ENCODE measurements around the gene DHRS1. TPM values are rescaled to one million over a fixed set of nuclear protein-coding genes. Genes with fewer than 3 reads are reported as not detected.

Gene DHRS1
- total and polyA plus RNA-seq, 9 of the 15 experiments (the other 6 are each of a cell fraction or from before 2014, with no cell fraction given) = 7.3 to 33.6 (median 13.3) TPM

DNA sequence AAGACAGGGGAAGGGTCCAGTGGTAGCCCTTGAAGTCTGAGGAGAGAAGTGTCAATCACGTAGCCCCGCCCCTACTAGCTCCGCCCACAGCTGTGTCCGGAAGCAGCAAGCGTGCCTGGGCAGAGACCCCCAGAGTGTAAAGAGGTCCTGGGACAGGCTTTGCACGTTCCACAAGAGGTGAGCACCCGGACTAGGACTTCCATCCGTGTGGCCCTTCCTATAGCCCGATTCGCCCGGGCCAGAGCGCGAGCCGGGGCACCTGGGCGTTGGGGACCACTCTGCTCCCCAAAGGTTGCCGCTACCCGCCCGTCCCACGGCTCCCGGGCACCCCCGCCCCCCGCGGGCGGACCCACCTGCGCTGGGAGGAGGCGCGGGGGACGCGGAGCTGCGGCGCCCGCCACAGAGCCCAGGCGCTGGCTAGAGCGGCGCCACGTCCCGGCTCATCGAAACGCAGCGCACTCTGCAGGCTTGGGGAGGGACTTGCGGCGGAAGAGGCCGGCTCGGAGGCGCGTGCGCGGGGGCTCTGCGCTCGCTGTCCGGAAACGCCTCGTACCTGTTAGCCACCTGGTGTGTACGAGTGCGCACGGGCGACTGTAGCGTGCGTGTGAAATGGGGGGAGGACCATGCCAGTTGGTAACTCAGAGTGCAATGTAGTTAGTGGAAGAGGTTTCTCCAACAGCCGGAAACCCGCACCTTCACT, 28.3 kb downstream of the DHRS1 start, which contains the start of gene RABGGTA (continued):
- TF ChIP-seq ZNF77 (CRISPR knock-in tag; IDR thresholded peaks at IDR 0.05) (no peak), ZNF583 (CRISPR knock-in tag; IDR thresholded peaks at IDR 0.05) (no peak), RB1 (IDR thresholded peaks at IDR 0.05; ENCODE audit: low read depth) (peak; percentile 95), NFE2L1 (tag; IDR thresholded peaks at IDR 0.05; ENCODE audit: borderline replicate concordance, low read depth) (no peak), GABPB1 (CRISPR knock-in tag; IDR thresholded peaks at IDR 0.05) (peak; percentile 81), NR2F6 (CRISPR knock-in tag; IDR thresholded peaks at IDR 0.05) (no peak), YBX1 (IDR thresholded peaks at IDR 0.05) (no peak), ZHX1 (conservative IDR thresholded peaks at IDR 0.05; ENCODE audit: low read length) (no peak), ESRRA (IDR thresholded peaks at IDR 0.05; ENCODE audit: borderline replicate concordance, low read depth) (peak; percentile 58; the same call in 1 of the 2 replicates), TAF7 (tag; IDR thresholded peaks at IDR 0.05) (no peak), TARDBP (IDR thresholded peaks at IDR 0.05) (peak; percentile 45; the same call in 1 of the 2 replicates), ZNF57 (CRISPR knock-in tag; IDR thresholded peaks at IDR 0.05) (no peak), ZNF134 (CRISPR knock-in tag; conservative IDR thresholded peaks at IDR 0.05) (no peak)
- TF ChIP-seq, protein P1, sequence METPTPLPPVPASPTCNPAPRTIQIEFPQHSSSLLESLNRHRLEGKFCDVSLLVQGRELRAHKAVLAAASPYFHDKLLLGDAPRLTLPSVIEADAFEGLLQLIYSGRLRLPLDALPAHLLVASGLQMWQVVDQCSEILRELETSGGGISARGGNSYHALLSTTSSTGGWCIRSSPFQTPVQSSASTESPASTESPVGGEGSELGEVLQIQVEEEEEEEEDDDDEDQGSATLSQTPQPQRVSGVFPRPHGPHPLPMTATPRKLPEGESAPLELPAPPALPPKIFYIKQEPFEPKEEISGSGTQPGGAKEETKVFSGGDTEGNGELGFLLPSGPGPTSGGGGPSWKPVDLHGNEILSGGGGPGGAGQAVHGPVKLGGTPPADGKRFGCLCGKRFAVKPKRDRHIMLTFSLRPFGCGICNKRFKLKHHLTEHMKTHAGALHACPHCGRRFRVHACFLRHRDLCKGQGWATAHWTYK (CRISPR knock-in tag; IDR thresholded peaks at IDR 0.05) = no peak
- TF ChIP-seq, protein P2, sequence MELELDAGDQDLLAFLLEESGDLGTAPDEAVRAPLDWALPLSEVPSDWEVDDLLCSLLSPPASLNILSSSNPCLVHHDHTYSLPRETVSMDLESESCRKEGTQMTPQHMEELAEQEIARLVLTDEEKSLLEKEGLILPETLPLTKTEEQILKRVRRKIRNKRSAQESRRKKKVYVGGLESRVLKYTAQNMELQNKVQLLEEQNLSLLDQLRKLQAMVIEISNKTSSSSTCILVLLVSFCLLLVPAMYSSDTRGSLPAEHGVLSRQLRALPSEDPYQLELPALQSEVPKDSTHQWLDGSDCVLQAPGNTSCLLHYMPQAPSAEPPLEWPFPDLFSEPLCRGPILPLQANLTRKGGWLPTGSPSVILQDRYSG (tag; conservative IDR thresholded peaks at IDR 0.05; ENCODE audit: low read depth) = no peak
- TF ChIP-seq, protein P3, sequence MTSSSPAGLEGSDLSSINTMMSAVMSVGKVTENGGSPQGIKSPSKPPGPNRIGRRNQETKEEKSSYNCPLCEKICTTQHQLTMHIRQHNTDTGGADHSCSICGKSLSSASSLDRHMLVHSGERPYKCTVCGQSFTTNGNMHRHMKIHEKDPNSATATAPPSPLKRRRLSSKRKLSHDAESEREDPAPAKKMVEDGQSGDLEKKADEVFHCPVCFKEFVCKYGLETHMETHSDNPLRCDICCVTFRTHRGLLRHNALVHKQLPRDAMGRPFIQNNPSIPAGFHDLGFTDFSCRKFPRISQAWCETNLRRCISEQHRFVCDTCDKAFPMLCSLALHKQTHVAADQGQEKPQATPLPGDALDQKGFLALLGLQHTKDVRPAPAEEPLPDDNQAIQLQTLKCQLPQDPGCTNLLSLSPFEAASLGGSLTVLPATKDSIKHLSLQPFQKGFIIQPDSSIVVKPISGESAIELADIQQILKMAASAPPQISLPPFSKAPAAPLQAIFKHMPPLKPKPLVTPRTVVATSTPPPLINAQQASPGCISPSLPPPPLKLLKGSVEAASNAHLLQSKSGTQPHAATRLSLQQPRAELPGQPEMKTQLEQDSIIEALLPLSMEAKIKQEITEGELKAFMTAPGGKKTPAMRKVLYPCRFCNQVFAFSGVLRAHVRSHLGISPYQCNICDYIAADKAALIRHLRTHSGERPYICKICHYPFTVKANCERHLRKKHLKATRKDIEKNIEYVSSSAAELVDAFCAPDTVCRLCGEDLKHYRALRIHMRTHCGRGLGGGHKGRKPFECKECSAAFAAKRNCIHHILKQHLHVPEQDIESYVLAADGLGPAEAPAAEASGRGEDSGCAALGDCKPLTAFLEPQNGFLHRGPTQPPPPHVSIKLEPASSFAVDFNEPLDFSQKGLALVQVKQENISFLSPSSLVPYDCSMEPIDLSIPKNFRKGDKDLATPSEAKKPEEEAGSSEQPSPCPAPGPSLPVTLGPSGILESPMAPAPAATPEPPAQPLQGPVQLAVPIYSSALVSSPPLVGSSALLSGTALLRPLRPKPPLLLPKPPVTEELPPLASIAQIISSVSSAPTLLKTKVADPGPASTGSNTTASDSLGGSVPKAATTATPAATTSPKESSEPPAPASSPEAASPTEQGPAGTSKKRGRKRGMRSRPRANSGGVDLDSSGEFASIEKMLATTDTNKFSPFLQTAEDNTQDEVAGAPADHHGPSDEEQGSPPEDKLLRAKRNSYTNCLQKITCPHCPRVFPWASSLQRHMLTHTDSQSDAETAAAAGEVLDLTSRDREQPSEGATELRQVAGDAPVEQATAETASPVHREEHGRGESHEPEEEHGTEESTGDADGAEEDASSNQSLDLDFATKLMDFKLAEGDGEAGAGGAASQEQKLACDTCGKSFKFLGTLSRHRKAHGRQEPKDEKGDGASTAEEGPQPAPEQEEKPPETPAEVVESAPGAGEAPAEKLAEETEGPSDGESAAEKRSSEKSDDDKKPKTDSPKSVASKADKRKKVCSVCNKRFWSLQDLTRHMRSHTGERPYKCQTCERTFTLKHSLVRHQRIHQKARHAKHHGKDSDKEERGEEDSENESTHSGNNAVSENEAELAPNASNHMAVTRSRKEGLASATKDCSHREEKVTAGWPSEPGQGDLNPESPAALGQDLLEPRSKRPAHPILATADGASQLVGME (CRISPR knock-in tag; IDR thresholded peaks at IDR 0.05) = no peak
- TF ChIP-seq, protein P4, sequence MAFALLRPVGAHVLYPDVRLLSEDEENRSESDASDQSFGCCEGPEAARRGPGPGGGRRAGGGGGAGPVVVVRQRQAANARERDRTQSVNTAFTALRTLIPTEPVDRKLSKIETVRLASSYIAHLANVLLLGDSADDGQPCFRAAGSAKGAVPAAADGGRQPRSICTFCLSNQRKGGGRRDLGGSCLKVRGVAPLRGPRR (CRISPR knock-in tag; IDR thresholded peaks at IDR 0.05) = no peak

All from K562 (cell line).